Kidney capillary endothelial cell (primary cell): Measurements from ENCODE around the gene DMRT2.

Source experiments
- DNase-seq: peaks from one replicate; pipeline ENCODE4 v3.0.0-alpha.2; 2018; ENCODE audit warnings: low spot score

Gene DMRT2

GRCh38 chr9:1050125-1050895 is at the start of gene DMRT2:
TSS of gene DMRT2 (plus strand) at chr9:1050357. CDS start at chr9:1051614, 1,257 bp downstream.
- peak; percentile 68 for DNase-seq

GRCh38 chr9:1001838-1002237 is 48.3 kb upstream of the DMRT2 start:
- DNase-seq, result no peak

GRCh38 chr9:1002678-1003077 is 47.5 kb upstream of the DMRT2 start:
- no peak for DNase-seq

DNA sequence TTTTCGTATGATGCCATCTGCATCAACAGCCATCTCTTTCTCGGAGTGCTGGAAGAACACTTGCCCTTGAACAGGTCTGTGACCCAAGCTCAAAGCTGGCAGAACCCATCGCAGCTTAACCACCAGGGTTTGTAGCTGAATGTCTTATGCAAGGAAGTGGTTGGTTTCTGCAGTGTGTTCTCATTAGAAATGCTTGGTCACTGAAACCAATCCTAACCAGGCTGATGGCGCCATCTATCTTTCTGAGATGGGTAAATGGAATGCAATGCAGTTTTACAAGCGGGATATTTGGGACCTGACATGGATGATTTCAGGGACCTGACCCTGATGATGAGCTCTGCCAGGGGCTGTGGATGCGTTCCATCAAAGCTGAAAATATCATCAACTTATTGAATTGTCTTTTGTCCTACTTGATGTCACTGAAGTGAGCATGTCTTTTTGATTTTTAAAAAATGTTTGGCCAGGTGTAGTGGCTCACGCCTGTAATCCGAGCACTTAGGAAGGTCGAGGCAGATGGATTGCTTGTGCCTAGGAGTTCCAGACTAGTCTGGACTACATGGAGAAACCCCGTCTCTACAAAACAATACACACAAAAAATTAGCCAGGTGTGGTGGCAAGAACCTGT is 45.0 kb upstream of the DMRT2 start:
- peak; percentile 38 for DNase-seq

DNA sequence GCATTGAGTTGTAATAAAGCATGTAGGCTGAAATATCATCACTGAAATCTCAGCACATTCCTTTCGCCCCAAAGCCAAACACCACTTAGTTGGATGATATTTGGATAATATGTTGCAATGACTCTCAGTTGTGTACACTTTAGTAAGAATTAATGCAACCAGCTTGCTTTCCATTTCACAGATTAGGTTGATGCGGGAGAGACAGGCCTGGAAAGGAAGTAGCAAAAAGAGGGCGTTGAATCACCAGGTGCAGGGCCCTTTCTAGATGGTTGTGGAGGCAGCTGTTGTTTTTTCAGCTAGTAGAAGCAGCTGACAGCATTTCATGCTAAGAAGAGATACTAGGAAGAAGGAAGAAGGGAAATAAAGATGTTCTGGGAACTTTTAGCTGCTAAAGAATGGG is 42.8 kb upstream of the DMRT2 start:
- no peak for DNase-seq

DNA sequence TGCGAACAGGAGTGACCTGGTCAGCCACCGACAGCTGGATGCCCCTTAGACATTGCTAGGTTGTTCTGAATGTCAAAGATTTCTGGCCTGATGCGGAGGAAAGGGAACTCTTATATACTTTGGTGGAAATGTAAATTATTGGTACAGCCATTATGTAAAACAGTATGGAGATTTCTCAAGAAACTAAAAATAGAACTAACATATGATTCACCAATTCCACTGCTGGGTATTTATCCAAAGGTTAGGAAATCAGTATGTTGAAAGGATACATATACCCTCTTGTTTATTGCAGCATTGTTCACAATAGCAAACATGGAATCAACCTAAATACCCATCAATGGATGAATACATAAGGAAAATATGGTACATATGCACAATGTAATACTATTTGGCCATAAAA is 41.9 kb upstream of the DMRT2 start:
- DNase-seq, result no peak

- peak; percentile 63 for DNase-seq
Measured at GRCh38 chr9:1009101-1009707, 41.0 kb upstream of the DMRT2 start.

GRCh38 chr9:1013021-1013420 is 37.1 kb upstream of the DMRT2 start:
- no peak for DNase-seq

GRCh38 chr9:1014225-1014624 is 35.9 kb upstream of the DMRT2 start:
- no peak for DNase-seq

GRCh38 chr9:1014640-1015039 is 35.5 kb upstream of the DMRT2 start:
- DNase-seq, result no peak

DNA sequence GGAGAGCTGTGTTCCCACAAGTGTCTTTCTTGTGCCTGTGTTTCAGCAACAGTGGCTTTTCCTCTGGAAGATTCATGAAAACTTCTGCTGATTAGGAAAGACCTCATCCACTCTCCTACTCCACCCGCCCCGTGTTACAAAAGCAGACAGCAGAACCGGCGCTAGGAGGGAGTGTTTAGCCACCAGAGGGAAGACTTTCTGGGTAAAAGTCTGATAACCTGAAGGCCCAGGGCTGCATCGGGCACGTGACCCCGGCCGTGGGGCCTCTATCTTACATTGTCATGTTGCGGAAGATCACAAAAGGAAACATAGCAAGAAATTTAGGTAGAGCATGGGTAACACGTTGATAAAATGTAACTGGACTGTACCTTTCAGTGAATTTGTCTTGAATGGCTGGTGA is 32.0 kb upstream of the DMRT2 start:
- no peak for DNase-seq

DNA sequence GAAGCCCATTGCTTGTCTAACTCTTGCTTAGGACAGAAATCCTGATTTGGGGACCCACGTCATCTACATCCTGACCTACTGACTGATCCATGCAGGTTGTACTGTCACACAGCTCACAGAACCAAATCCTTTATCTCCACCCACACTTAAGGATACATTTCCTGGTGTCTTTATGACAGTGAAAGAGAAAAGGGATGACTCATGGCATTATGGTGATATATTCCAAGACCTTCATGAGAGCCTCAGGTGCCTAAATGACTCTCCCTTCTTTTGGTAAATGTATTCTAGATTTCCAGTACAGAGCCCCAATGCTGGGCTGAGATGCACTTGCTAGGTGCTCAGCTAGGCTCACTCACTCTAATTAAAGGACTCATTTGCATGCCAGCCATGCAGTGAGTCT is 26.0 kb upstream of the DMRT2 start:
- DNase-seq, result no peak

DNA sequence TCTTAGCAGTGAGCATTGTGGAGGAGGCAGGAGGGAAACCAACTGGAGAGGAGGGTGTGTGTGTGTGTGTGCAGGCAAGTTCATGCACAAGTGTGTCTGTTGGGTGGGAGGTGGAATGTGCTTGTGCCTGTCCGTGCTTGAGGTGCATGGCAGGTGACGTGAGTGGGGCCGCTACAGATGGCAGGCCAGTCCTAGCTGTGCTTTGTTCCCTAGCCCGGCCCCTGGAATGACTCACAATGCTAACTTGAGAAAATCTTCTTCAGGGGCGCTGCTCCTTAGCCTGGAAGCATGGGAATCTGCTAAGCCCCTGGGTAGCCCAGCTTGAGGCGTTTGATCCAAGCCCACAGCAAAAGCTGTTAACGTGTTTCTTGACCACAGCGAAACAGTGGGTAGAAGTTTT is 25.0 kb upstream of the DMRT2 start:
- no peak for DNase-seq

DNA sequence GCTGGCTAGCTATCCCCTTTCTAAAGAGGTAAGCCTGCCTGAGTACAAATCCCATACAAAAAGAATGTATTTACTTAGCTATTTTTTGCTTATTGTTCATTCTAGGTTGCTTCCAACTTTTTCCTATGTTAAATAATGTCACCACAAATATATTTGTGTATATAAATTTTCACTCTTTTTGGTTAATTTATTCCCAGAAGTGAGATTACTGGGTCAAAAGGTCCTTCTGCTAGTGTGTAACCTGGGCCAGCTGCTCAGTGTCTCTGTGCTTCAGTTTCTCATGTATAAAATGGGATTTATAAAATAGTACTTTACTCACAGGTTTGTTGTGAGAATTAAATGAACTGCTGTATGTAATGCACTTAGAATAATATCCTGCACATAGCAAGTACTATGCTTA is 23.9 kb upstream of the DMRT2 start:
- no peak for DNase-seq

DNA sequence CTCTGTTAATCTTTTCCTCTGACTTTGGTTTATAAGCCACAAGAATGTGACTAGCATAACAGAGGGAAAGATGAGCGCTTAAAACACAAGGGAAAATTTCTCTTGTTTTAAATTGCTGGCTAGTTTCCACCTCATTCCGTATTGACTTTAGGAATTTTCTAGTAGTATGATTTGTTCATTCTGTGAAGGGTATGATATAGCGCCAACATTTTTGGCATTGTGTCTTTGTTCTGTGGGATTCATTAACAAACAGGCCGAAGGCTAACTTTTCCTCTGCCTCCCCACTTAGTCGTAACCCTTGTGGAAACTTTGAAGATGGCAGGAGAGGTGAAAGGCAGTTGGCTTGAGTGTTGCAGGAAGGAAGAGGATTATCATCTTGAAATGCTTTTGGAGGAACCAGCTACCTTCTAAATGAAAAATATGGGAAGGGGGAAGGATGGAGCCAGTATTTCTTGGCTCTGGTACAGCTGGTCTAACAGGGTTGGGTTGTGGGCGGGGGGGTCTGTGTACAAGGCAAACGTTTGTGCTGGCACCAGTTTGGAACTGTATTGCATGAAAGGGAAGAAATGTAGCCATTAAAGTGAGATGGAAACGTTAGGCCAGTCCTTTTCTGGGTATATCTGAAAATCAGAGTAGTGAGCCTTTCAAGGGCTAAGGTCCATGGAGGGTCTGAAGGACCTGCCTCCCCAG is 21.5 kb upstream of the DMRT2 start:
- no peak for DNase-seq

DNA sequence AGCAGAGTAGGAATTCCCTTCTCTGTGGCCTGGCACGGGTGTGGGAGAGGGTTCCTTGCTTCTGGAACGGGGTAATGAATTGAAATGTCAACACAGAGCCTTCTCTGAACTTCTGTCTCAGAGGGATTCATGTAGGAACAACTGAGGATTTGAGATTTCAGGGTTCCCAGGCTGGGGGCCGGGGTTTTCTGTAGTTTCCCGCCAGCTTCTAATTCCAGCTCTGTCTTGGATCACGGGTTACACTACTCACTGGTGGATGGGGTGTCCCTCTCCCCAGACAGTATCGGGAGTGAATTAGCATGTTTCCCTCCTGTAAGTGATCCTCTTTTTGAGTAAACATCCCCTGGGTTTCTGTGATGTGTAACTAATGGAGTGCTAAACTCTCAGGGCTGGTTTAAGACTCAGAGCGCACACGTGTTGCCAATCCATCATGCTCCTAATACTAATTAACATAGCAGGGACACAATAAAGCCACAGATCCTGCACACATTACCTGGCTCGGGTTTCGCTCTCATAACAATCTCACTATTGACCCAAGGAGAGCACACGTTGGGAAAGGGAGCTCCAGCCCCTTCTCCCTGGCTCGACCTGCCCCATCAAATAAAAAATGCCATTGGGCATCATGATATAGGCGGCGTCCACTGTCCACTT is 18.1 kb upstream of the DMRT2 start:
- DNase-seq, result no peak

GRCh38 chr9:1034271-1034670 is 15.9 kb upstream of the DMRT2 start:
- DNase-seq, result no peak

DNA sequence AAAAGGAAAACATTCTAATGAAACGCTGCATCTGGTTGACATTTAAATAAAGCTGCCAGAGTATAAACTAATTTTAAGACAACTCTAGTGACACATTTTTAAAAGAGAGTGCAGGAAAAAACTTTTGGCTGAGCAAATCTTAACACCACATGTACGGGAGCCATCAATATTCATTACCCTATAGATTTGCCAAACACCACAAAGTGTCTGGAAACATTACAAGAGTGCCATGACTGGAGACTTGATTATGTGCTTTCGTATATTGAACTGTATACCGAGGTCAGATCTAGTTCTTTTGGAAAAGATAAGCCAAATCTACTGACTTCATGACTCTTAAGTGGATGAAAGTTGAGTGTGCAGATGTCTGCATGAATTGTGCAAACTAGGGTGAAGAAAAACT is 10.6 kb upstream of the DMRT2 start:
- no peak for DNase-seq

DNA sequence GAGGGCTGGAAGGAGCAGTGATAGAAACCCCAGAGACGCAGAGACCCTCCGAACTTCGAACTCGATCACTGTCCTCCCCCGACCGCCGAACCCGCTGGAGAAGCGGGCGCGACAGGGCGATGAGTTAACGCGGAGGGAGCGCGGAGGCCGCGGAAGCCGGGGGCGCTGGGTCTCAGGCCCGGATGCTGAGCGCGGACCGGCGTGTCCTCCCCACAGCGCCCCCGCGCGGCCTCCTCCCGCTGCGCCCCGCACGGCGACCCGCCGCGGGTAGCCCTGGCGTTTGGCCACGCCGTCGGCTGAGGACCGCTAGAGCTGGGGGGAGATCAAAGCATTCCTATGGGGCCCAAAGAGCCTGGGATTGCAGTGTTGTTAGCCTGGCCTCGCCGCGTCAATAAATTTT is 7.7 kb upstream of the DMRT2 start:
- DNase-seq, result no peak

- no peak for DNase-seq
Measured at GRCh38 chr9:1044643-1045042, 5.5 kb upstream of the DMRT2 start.

- DNase-seq, result no peak
Measured at GRCh38 chr9:1046639-1047572, 3.3 kb upstream of the DMRT2 start.
